GM12891 (cell line): ENCODE data around the gene ANKRD44.

Experiments used
- POLR2A ChIP-seq: IDR thresholded peaks from 2 replicates; pipeline ENCODE4 v1.6.1; 2011; ENCODE audit warnings: low read depth, low read length, control low read depth
- POLR2AphosphoS5 ChIP-seq: IDR thresholded peaks from 2 replicates; pipeline ENCODE4 v1.6.1; 2011; ENCODE audit warnings: low read depth, low read length, control low read depth
- SPI1 ChIP-seq: IDR thresholded peaks from 2 replicates; pipeline ENCODE4 v1.6.1; 2011; ENCODE audit warnings: low read depth, low read length, control low read depth
- TAF1 ChIP-seq: IDR thresholded peaks from 2 replicates; pipeline ENCODE4 v1.6.1; 2011; ENCODE audit warnings: low read depth, low read length, control low read depth

DNA sequence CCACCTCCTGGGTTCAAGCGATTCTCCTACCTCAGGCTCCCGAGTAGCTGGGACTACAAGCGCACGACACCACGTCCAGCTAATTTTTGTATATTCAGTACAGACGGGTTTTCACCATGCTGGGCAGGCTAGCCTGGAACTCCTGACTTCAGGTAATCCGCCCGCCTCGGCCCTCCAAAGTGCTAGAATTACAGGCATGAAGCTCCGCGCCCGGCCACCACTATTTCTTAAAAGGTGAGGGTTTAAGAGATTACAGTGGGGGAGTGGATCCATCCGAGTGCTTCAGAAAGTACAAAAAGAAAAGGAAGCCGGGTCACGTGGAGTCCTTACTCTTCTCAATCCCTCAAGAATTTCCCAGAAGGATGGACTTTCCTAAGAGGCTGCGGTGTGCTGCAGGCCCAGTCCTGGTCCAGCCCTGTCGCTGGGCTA, 146.9 kb downstream of the ANKRD44 start:
- no peak for TF ChIP-seq SPI1
- no peak for TF ChIP-seq TAF1
- TF ChIP-seq POLR2A: no peak
- TF ChIP-seq POLR2AphosphoS5: no peak
